Mucosa of rectum (tissue), 2 donors: Measurements from ENCODE around the gene RFTN1.

Experiments used
- H3K27ac ChIP-seq, 2 donors: one replicate each; pipeline ENCODE4 v1.7.0; 2013; ENCODE audit warnings: inconsistent platforms in 2 of 2, low read depth in 2 of 2, low read length in 2 of 2
- H3K27me3 ChIP-seq, 2 donors: one replicate each; pipeline ENCODE4 v1.7.0; 2013; ENCODE audit warnings: low read length in 2 of 2; ENCODE audit not compliant: control insufficient read depth in 2 of 2, insufficient read depth in 2 of 2
- H3K36me3 ChIP-seq, 2 donors: one replicate each; pipeline ENCODE4 v1.7.0; 2013; ENCODE audit warnings: low read length in 2 of 2; ENCODE audit not compliant: control insufficient read depth in 2 of 2, insufficient read depth in 2 of 2
- H3K4me1 ChIP-seq, 2 donors: one replicate each; pipeline ENCODE4 v1.7.0; 2013; ENCODE audit warnings: low read length in 2 of 2, mild to moderate bottlenecking in 1 of 2; ENCODE audit not compliant: control insufficient read depth in 2 of 2, insufficient read depth in 2 of 2
- H3K4me3 ChIP-seq, 2 donors: one replicate each; pipeline ENCODE4 v1.7.0; 2013; ENCODE audit warnings: low read length in 2 of 2
- H3K9ac ChIP-seq, 2 donors: one replicate each; pipeline ENCODE4 v1.7.0; 2013; ENCODE audit warnings: low read length in 2 of 2, low read depth in 1 of 2, mild to moderate bottlenecking in 1 of 2
- H3K9me3 ChIP-seq, 2 donors: one replicate each; pipeline ENCODE4 v1.7.0; 2013; ENCODE audit warnings: low read length in 2 of 2; ENCODE audit not compliant: control insufficient read depth in 2 of 2
- donor health status: healthy.
- donor health status: Normal muscosa, but diverticular disease.

Gene RFTN1

DNA sequence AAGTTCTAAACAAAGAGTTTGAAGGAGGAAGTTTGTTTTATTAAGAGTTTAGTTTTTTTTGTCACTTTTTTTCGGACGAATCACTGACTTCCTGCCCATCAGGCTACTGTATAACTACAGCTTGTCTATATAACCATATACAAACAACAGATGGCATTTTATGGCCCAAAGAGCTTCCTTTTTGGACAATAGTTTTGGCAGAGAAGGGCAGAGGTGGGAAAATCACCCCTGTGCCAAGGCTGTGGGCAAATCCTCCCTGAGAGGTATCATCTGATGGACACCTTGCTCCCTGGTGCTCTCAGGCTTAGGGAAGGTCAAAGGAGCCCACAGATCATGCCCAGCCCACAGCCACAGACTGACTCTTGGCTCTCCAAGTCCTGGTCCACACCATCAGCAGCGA lies 135.1 kb downstream of the RFTN1 start:
- Histone ChIP-seq H3K27ac (no peak overlapping the region), H3K27me3 (no peaks in the 10 kb centered on the region), H3K4me1 (peaks cover 0 to 3% of the 10 kb centered on the region in 2 donors), H3K36me3 (peaks cover 0 to 11% of the 10 kb centered on the region in 2 donors), H3K9me3 (no peaks in the 10 kb centered on the region), H3K4me3 (no peak overlapping the region), H3K9ac (no peak overlapping the region)

DNA sequence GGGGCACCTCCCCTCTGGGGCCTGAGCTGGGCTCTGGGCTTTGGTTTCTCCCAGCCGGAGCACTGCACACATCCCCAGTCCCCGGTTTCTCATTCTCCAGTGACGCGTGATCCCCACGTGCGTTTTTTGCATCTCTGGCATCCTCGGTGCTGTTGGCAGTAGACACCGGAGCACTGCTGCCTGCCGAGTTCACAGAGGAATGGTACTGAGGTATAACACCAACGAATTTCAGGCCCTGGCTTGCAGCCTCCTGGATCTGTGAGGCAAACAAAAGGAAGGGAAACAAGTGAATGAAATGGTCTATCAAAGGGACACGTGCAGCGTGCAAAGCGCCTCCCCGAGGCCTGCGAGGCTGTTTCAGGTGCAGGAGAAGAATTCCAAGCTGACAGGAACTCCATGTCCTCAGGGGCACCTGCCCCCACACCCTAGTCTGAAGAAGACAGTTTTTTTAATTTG lies 135.6 kb downstream of the RFTN1 start:
- Histone ChIP-seq H3K4me1 (peaks cover 2 to 3% of the 10 kb centered on the region in 2 donors), H3K9ac (no peak overlapping the region), H3K27ac (no peak overlapping the region), H3K4me3 (no peak overlapping the region), H3K27me3 (no peaks in the 10 kb centered on the region), H3K36me3 (peaks cover 0 to 11% of the 10 kb centered on the region in 2 donors), H3K9me3 (no peaks in the 10 kb centered on the region)

DNA sequence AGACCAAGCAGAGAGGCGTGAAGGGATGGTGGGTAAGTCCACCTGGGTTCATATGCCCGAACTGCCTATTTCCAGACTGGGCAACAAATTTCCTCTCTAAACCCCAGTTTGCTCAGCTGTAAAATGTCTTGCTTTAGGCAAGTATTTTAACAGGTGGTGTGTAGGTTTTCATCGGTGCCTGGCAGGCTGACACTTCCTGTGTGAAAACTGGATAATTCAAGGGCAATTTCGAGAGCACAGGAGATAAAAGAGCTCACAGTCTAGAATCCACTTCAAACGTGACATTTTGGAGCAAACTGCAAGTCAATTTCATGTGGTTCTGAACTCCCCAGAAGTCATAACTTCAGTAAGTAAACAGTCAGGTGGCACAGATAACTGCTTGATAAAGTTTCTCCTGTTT lies 136.3 kb downstream of the RFTN1 start:
- Histone ChIP-seq H3K27ac (no peak overlapping the region), H3K27me3 (no peaks in the 10 kb centered on the region), H3K9me3 (no peaks in the 10 kb centered on the region), H3K4me1 (peaks cover 2 to 3% of the 10 kb centered on the region in 2 donors), H3K4me3 (no peak overlapping the region), H3K9ac (no peak overlapping the region), H3K36me3 (peaks cover 0 to 11% of the 10 kb centered on the region in 2 donors)

DNA sequence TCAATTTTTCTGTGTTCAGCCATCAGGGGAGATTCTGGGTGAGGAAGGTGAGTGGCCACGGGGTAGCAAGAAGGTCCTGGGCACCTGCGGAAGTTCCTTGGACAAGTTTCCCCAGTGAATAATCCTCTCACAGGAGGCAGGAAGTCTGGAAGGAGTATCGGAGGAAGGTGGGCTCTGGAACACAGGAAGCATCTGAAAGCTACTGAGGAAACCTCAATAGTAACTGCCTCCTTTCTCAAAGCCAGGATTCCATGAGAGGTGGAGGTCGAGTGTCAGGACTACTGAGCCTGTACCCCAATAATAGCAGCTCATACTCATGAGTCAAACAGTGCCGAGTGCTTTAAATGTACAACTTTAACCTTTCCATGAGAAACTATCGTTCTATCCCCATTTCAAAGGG lies 137.6 kb downstream of the RFTN1 start:
- Histone ChIP-seq H3K9ac (no peak overlapping the region), H3K4me1 (peaks cover 2 to 7% of the 10 kb centered on the region in 2 donors), H3K27ac (no peak overlapping the region), H3K27me3 (no peaks in the 10 kb centered on the region), H3K36me3 (peaks cover 0 to 11% of the 10 kb centered on the region in 2 donors), H3K4me3 (no peak overlapping the region), H3K9me3 (no peaks in the 10 kb centered on the region)

DNA sequence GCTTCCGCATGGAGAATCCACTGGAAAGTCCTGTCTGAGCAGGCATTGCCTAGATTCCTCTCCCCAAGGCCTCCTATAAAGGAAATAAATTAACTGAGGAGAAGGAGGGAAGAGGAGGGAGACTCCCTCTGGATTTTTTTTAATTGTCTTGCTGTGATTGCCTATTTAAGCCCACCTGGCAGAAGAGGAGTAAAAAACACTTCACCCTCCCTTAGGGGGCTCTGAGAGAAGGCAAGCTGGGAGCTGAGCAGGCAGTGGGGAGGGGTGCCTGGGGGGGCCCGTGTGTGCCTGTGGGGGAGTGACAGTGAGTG lies 138.6 kb downstream of the RFTN1 start:
- Histone ChIP-seq H3K27ac (no peak overlapping the region), H3K4me1 (peaks cover 2 to 7% of the 10 kb centered on the region in 2 donors), H3K27me3 (no peaks in the 10 kb centered on the region), H3K4me3 (no peak overlapping the region), H3K9me3 (no peaks in the 10 kb centered on the region), H3K36me3 (peaks cover 0 to 11% of the 10 kb centered on the region in 2 donors), H3K9ac (no peak overlapping the region)

DNA sequence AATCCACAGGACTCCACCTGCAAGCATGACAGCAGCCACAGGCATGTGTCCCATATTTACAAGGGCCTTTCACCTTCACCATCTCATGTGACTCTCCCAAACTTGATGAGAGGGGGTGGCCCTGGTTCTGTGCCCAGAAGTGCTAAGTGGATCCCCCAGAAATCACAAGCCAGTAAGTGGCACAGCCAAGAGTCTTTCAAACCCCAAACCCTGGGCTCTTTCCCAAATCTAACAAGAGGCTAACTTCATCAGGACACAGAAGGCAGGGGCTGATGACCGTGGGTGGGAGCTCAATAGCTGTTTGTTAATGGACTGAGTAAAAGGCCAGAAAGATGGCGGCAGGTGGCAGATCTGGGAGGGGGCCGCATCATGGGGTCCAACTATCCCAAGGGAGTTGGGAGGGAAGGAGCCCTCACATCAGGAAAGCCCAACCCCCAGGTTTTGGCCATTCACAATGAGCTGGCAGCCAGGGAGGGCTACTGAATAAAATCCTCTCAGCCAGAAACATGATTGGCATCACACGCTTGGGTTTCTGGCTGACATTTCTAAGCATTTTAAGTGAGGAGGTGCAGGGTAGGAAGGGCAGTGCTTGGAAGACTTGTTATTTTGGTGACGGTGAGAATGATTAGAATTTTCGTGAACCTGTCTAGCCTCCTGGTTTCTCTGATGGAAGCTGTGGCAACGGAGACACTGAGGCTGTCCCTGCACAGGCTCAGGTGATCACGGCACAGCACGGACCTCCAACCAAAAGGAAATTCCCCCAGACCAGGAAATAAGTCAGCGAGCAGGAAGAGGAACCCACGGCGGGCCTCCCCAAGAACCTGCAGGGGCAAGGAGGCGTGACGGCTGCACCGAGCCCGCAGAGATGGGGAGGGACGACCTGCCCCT lies 139.2 kb downstream of the RFTN1 start:
- peaks cover 2 to 7% of the 10 kb centered on the region in 2 donors for H3K4me1 ChIP-seq
- no peak overlapping the region for H3K9ac ChIP-seq
- H3K36me3 ChIP-seq: peaks cover 0 to 11% of the 10 kb centered on the region in 2 donors
- H3K27ac ChIP-seq: no peak overlapping the region
- no peaks in the 10 kb centered on the region for H3K9me3 ChIP-seq
- no peaks in the 10 kb centered on the region for H3K27me3 ChIP-seq
- no peak overlapping the region for H3K4me3 ChIP-seq

DNA sequence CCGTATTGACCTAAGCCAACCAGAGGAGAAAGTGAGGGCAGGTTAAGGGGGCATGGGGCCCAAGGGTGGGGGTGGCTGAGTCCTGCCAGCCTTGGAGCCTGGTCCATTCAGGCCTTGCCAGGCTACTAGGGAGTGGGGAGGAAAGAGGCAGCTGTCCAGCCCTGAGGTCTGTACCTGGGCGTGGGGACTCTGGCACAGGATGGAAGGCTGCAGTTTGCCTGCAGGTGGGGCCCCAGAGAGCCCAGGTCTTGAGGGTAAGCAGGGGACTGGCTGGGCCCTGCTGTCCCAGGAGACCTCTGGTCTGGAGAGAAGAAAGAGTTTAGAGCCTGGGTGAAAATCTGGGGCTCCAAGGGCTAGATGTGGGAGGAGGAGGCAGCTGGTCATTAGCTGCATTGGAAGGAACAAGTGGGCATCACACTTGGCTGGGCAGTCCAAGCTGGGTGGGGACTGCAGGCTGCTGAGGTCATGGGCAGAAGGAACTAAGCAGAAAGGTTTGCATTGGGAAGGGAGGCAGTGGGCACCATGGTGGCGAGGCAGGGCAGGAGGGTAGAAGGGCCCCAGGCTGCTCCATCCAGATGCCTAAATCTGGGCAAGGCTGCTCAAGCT lies 140.1 kb downstream of the RFTN1 start:
- Histone ChIP-seq H3K9ac (no peak overlapping the region), H3K4me3 (no peak overlapping the region), H3K9me3 (no peaks in the 10 kb centered on the region), H3K4me1 (peaks cover 2 to 7% of the 10 kb centered on the region in 2 donors), H3K27ac (no peak overlapping the region), H3K27me3 (no peaks in the 10 kb centered on the region), H3K36me3 (peaks cover 0 to 11% of the 10 kb centered on the region in 2 donors)

DNA sequence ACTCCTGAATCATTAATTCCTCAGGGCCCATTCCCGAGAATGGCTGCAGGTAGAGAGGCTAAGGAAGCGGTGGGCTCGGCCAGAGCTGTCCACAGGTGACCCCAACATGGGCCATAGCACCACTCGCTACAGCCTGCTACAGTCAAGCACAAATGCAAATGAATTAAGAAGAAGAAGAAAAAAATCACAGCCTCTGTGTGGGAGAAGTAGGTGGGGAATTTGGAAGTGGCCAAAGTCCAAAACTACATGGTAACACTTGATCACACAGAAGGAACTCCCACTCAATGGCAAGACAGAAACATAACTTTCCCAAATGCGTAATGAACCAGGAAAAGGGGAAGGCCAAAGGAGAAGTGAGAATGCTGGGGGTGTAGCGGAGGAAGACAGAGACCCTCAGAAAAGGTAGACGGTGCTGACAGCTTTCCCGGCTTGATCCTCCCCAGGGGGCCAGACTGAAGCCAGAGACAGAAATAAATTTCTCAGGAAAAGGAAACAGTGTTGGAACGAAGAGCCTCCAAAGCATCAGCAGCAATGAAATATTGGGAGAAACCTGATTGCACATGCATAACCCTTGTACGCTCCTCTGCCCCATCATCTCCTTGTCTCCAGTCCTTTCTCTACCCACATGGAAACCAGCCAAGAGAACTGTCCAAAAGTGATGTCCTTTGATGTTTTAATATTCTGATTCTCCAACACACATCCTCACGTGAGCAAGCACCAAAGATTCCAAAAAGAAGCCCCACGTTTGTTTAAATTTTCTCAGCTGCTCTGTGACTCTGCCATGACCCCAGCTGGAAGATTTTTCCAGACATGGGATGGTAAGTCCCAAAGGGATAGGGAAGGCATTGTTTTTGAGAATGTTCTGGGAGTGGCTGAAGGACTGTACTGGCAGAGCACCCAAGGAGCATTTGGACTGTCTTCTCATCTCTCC lies 140.9 kb downstream of the RFTN1 start:
- peaks cover 2 to 5% of the 10 kb centered on the region in 2 donors for H3K4me1 ChIP-seq
- H3K9ac ChIP-seq: no peak overlapping the region
- peak overlapping the region in 1 of 2 donors; percentile 11 for H3K27ac ChIP-seq
- peaks cover 0 to 11% of the 10 kb centered on the region in 2 donors for H3K36me3 ChIP-seq
- H3K4me3 ChIP-seq: no peak overlapping the region
- no peaks in the 10 kb centered on the region for H3K9me3 ChIP-seq
- H3K27me3 ChIP-seq: no peaks in the 10 kb centered on the region

DNA sequence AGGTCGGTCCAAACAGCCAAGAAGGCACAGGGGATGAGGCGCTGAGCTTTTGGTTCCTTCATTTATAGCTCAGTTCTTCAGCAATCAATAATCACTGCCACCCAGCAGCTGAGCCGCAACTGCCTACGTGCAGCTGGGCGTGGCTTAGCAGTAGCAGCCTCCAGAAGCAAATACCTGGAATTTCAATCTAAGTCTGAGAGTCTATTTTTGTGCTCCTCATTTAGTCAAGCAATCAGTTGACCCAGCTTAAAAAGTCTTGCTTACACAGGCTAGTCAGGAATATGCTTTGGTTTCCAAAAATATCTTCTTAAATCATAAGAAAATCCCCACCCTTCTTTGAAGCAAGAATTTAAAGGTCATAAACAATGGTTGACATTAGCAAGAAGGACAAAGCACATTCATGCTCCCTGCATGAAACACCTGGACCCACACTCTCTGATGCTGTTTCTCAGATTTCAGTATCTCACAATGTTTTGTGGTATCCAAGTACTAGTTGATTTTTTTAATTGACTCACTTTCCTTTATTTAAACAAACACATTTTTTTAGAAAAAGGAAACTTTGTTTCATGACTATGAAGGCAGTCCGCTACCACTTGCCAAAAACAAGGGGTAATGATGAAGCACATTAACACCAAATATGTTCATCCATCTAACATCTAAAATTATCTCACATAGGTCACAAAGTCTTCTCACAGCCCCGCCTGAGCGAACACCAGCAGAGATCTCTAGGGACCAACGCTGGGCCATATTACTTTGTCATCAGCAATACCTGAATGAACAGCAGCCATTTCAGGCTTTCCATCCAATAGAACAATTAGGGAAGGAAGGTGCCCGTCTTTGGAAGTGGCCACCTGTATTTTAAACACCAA lies 142.4 kb downstream of the RFTN1 start:
- H3K4me1 ChIP-seq: peaks cover 2 to 4% of the 10 kb centered on the region in 2 donors
- no peak overlapping the region for H3K4me3 ChIP-seq
- H3K36me3 ChIP-seq: peaks cover 0 to 4% of the 10 kb centered on the region in 2 donors
- H3K27ac ChIP-seq: peak overlapping the region in 1 of 2 donors; percentile 46
- no peaks in the 10 kb centered on the region for H3K9me3 ChIP-seq
- H3K27me3 ChIP-seq: no peaks in the 10 kb centered on the region
- H3K9ac ChIP-seq: no peak overlapping the region
